HG03460 (cell line): ENCODE measurements around the gene FHIT.

ENCODE experiments used
- ATAC-seq: cut with Tn5 transposase; IDR thresholded peaks from one replicate; pipeline ENCODE4 v1.9.1; 2021; ENCODE audit not compliant: unreplicated experiment

Gene FHIT

GRCh38 chr3:60435941-60436650 lies 815.2 kb downstream of the FHIT start:
- ATAC-seq, result no peak

GRCh38 chr3:60434950-60435349 lies 816.3 kb downstream of the FHIT start:
- no peak for ATAC-seq

GRCh38 chr3:60434323-60434722 lies 816.9 kb downstream of the FHIT start:
- no peak for ATAC-seq

DNA sequence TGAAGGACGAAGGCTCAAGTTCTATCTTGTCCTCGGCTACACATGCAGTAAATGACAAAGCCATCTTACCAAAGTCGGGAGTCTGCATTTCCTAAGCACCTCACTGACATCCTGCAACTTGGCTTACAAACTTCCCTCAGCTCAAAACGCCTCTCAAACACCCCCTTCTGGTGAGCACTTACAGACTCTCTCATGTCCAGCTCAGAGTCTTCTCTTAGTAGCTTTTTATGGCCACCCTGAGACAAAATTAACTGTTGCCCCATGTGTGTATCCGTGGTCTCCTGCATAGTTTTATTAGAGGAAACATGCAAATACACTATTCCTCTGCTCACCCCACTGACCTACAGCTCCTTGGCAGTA lies 819.7 kb downstream of the FHIT start:
- no peak for ATAC-seq

GRCh38 chr3:60430205-60430604 lies 821.0 kb downstream of the FHIT start:
- ATAC-seq, result no peak

- no peak for ATAC-seq
These were observed 824.1 kb downstream of the FHIT start for GRCh38 chr3:60427109-60427508.

DNA sequence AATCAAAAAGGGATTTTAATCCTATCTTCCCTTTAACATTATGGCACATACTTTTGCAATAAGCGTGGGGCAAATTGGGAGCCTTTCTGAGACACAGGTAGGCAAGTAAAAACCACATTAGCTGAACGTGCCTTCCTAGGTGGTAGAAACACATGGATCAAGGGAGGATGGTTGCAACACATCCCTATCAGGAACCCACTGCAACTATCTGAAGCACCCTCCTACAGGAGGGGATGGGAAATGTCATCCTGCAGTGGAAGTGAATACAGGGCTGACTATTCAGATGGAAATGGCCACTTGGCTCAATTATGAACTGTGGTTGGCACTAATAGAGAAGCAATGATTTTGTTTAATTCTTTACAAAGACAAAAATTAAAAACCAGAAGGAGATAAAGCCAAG lies 826.3 kb downstream of the FHIT start:
- ATAC-seq, result no peak

- ATAC-seq, result no peak
These were observed 827.2 kb downstream of the FHIT start for GRCh38 chr3:60424034-60424433.

GRCh38 chr3:60423556-60423955 lies 827.7 kb downstream of the FHIT start:
- ATAC-seq, result no peak

- ATAC-seq, result no peak
These were observed 829.4 kb downstream of the FHIT start for GRCh38 chr3:60421749-60422446.

DNA sequence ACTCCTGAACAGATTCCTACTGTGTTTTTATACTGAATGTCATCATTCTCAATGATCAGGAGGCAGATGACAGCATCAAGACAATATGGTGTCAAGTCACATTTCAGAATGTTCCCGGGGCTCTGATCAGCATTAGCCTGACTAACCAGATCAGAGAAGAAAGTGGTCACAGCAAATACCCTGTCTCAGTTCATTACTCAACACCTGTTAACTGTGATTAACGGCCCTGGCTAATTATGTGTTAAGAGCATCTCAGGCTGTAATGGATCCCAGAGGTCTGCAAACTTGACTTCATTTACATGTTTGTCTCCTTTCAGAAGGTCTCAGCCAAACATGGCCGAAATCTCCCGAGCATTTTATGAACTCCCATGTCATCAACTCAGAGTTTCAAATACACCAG lies 833.7 kb downstream of the FHIT start:
- ATAC-seq, result no peak

- ATAC-seq, result no peak
These were observed 837.2 kb downstream of the FHIT start for GRCh38 chr3:60414011-60414410.

- no peak for ATAC-seq
These were observed 837.7 kb downstream of the FHIT start for GRCh38 chr3:60413551-60413950.

DNA sequence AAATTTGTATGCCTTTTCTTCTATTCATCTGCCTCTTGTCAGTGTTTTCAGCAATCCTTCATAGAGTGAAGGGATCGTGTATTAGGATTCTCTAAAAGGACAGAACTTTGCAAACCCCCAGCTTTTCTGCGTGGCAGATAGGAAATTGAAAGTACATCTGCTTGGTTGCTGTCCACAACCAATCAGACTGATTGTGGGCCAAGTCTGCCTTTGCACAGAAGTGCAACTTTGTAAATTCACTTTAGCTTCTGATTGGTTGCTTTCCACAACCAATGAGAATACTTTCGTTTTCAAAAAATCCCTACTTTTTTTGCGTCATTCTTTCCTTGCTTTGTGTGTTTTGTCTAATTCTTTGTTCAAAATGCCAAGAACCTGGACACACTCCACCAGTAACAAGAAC lies 847.4 kb downstream of the FHIT start:
- no peak for ATAC-seq

DNA sequence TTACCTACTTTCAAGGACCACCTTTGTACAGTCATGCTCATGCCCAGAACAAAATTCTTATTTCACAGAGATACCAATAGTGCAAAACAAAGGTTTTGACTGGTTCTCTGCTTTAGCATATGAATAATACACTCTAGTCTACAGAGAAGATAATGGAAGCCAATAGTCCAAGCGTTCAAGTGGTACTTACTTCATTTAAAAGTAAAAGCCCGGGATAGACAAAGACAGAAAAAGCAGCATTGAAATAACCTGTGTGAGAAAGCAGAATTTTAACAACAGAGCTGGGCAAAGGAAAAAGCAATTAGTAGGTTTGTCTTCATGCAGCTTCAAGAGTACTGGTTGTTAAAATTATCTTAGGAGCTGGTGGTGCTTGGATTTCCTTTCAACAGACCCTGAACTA lies 848.3 kb downstream of the FHIT start:
- ATAC-seq, result no peak

GRCh38 chr3:60399861-60400845 lies 851.1 kb downstream of the FHIT start:
- no peak for ATAC-seq

- ATAC-seq, result no peak
These were observed 852.0 kb downstream of the FHIT start for GRCh38 chr3:60399292-60399691.

DNA sequence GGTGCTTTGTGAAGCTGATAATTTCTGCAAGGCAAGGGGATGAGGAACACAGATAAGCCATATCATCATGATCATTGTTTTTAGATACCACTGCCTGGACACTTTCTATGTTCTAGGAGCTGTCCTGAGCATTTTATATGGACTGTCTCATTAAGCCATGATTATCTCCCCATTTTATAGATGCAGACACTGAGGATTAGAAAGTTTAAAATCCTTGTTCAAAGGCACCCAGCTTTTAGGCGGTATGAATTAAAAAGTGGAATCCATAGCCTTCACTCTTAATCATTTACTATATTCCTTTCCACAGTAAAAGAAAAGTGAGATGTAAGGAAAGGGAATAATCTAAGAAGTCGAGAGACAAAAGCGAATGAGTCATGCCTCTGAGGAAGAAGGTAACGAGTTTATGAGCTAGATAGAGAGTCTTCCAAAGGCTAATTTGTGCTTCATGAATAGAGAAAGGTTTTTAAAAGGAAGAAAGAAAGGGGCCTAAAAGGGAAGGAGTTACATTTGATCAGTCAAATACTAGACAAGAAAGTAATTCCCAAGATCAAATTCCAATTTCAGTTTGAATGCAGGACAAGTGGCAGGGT lies 856.0 kb downstream of the FHIT start:
- no peak for ATAC-seq

GRCh38 chr3:60393946-60394345 lies 857.3 kb downstream of the FHIT start:
- ATAC-seq, result no peak

DNA sequence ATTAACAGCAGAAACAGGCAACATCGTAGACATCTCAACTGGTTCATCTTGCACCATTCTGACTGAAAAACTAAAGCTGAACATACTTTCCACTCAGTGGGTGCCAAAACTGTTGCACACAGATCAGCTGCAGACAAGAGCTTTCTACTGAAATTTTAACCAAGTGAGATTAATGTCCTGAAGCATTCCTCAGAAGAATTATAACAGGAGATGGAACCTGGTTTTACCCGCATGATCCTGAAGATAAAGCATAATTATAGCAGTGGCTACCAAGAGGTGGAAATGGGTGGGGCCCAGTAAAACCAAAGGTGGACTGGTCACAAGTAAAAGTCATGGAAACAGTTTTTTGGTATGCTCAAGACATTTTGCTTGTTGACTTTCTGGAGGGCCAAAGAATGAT lies 858.8 kb downstream of the FHIT start:
- no peak for ATAC-seq

- ATAC-seq, result no peak
These were observed 860.0 kb downstream of the FHIT start for GRCh38 chr3:60391292-60391691.
